NCI-H1436 (cell line): ENCODE data around the gene PMEPA1.

Source experiments
- DNase-seq: peaks from one replicate; lab custom pipeline; 2025; lab: John Stamatoyannopoulos, UW

Gene PMEPA1, protein sequence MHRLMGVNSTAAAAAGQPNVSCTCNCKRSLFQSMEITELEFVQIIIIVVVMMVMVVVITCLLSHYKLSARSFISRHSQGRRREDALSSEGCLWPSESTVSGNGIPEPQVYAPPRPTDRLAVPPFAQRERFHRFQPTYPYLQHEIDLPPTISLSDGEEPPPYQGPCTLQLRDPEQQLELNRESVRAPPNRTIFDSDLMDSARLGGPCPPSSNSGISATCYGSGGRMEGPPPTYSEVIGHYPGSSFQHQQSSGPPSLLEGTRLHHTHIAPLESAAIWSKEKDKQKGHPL

DNA sequence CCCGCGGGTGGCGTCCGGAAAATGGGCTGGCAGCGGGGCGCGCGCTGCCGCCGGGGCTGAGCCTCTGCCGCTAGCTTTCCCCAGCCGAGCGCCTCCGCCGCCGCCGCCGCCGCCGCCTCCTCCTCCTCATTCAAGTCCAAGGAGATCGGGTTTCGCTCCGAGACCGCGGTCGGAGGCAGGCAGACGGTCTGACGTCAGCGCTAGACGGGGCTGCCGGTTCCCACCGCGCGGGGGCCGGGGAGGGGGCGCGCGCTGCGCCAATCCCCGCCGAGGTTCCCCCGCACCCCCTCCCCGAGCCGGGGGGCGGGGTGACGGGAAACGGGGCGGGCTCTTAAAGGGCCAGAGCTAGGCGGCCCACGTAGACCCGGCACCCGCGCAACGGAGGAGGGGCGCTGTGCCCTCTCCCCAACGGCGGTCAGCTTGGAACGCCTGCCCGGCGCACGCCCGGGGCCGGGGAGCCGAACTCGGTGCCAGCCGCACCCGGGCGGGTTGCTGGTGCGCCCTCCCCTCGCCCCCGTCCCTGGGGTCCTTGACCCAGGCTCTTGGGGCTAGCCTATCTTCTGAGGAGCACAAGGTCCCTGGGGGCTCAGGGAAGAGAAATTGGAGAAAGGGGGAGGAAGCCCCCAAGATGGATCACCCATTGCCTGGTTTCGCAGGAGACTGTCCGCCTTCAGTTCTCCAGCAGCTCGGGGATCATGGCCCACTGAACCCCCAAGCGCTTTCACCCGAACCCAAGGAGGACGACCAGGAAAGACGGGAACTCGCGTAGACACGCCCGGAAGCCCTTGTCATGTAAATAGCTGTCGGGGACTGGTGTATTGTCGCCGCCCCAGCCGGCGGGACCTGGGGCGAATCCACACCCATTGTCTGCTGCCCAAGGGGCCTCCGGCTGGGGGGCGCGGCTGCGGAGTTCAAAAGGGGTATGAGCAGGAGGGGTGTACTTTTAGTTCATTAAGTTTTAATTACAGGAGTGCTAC, at the start of gene PMEPA1:
Gene PMEPA1 (minus strand): TSS at position 193 of the 977 bp plus-strand sequence. CDS start 433 bp downstream, outside the sequence.
- DNase-seq: peak; percentile 94

DNA sequence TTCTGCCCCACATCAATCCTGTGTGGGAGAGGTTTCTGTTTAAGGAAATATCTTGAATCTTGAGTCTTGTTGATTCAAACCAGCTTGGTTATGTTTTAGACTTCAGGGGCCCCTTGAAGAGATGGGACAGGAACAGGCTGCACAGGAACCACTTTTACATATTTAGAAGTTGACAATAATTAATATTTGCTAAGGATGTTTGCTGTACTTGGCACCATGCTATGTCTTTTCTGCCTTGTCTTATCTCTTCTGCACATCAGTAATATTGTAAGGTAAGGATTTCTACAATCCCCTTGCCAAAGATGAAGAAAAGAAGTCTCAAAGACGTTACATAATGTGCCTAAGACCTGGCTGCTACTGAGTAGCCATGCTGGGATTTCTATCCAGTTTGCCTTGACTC, 48.0 kb upstream of the PMEPA1 start:
- DNase-seq: no peak

DNA sequence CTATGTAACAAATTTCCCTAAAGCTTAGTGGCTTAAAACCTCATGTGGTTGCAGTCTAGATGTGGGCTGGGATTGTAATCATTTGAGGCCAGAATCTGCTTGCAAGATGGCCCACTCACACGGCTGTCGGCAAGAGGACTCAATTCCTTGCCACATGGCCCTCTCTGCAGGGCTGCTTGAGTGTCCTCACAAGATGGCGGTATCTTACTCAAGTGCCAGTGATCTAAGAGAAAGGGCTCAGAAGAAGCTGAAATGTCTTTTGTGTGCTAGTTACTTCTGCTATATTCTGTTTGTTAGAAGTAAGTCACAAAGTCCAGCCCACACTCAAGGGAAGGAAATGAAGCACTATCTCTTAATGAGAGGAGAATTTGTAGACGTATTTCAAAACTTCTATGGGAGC, 47.1 kb upstream of the PMEPA1 start:
- no peak for DNase-seq

DNA sequence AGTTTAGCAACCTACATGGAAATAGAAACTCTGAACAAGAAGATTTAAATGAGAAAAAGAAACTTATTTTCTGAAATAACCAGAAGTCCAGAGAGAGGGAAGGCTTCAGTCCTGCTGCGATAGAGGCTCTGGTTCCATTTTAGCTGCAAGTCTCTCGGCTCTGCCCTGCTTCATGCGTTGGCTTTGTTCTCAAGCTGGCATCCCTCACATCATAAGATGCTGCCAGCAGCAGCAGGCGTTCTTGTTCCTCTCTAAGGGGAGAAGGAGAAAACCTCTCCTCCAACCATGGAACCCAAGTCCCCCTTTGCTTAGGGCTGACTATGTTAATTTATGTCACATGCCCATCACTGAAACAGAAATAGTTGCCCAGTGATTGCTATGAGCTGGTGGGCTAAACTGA, 46.4 kb upstream of the PMEPA1 start:
- DNase-seq: no peak

DNA sequence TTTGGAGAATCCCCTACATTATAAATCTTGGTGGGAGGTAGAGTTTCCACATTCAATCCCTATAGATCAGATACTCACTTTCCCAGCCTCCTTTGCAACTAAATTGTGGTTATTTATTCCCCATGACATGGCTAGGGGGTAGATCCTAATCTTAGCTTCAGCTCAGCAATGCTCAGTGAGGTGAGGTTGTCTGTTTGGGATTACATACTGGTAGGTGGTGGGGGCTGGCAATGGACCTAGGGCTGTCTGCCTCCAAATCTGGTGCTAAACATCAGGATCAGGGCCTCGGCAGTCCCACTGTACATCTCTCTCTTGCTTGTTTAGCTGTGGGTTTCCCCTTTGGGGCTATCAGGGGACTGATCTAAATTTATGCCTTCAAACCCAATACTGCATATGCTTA, 45.8 kb upstream of the PMEPA1 start:
- DNase-seq: no peak

DNA sequence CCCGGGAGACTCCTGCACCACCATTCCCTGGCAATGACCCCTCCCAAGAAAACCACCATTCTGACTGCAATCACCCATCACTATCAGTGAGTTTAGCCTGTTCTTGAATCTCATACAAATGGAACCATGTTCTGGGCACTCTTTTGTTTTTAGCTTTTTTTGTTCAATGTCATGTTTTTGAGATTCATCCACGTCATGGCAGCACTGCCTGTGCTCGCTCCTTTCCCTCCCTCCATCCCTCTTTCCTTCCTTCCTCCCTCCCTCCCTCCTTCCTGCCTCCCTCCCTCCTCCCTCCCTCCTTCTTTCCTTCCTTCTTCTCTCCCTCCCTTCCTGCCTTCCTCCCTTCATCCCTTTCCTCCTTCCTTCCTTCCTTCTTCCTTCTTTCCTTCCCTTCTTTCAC, 44.4 kb upstream of the PMEPA1 start:
- DNase-seq: no peak

DNA sequence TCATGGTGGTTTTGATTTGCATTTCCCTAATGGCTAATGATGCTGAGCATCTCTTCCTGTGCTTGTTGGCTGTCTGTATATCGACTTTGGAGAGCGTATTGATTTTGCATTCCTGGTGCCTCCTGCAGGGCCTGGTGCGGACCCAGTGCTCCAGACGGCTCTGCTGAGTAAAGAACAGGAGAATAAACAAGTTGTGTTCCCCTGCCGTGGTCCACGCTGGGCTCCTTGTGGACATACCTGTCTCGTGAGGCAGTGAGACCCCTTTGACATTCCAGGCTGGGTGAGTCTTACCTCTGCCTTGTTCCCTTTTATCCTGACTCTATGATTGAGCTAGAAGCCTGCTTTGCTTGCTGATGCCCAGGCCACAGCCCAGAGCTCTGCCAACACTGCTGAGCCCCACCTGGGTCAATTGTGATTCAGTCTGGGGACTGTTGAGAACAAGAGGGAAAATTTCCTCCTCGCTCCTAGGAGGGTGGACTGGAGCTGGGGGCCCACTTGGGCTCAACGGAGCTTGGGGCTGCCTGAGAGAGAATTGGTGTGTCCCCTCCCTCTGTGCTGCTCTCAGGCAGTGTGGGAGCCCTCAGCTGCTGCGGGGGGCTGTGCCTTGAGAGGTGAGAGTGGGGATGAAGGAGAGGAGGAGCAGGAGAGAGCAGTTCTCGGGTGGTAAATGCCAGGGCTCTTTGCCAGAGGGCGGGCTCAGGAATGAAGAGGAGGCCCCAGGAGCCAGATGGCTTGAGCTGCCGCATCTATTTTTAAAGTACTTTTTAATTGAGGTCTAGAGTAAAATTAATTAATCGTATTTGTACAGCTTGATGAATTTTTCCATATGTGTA, 43.7 kb upstream of the PMEPA1 start:
- no peak for DNase-seq

DNA sequence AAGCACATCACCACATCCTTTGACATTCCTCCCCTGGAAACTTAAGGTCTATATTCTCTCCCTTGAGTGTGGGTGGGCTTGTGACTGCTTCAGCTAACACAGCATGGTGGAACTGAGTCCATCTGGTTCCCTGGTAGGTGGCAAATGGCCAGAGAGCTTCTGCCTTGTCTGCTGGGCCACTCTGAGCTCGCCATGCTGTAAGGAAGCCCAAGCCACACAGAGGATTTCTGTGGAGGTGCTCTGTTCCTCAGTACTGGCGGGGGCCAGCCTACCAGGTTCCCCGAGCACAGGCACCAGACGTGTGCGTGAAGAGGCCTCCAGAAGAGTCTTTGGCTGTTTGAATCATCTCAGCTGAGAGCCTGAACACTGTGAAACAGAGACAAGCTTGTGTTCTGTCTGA, 41.6 kb upstream of the PMEPA1 start:
- no peak for DNase-seq

DNA sequence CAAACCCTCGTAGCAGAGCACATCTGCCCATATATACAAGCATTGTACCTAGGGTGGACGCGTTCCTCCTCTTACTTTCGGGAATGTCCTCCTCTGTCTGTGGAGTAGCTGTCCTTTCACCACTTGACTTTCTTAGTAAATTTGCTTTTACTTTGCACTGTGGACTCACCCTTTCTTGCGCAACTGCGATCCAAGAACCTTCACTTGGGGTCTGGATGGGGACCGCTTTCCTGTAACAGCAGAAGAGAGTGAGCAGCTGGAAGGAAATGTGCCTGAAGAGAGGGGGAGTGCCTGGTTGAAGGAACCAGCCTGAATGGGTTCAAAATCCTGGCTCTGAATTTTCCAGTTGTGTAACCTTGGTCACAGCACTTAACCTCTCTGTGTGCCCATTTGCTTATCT, 40.1 kb upstream of the PMEPA1 start:
- DNase-seq: no peak

DNA sequence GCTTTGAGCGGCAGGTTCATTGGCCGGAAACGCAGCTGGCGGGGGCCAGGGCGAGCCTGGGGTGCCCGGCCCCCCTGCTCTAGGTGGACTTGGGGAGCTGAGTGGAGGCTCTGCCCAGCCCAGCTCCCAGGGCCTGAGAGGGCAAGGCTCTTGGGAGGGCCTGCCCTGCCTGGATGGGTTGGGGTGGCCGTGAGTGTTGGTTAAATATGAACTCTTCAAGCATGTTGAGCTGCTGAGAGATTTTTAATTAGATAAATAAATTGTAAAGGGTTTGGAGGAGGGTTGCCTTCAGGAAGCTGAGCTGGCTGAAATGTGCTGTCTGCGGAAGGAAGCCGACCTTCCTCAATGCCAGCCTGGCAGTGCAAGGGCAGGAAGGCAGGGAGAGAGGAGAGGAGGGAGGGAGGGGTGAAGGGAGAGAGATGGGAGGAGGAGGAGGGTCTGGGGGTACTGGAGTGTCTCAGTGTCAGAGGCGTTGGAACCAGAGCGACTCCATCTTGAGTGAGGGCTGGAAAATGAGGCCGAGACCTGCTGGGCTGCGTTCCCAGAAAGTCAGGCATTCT, 39.4 kb upstream of the PMEPA1 start:
- DNase-seq: no peak

DNA sequence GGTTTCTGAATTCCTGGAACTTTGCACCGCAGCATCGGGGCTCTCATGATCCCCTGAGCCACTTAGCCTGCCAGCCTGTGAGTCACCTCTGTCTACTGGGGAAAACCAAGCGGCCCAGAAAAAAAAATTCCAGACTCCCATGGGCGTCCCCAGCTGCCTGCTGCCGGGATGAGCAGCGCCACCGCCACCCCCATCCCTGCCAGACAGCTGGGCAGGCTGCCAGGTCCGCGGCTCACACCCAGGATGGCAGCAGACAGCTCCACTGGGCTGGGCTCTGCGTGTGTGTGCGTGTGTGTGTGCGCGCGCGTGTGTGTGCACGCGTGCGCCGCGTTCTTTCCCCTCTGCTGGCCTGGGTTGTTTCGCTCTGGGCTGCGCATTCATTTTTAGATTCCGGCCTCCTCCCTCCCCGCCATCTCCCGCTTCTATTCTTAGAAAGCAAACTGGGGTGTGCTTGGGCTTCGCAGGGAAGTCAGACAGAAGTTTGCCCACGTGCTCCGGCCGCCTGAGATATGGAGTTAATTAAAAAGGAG, 38.9 kb upstream of the PMEPA1 start:
- DNase-seq: peak; percentile 9

DNA sequence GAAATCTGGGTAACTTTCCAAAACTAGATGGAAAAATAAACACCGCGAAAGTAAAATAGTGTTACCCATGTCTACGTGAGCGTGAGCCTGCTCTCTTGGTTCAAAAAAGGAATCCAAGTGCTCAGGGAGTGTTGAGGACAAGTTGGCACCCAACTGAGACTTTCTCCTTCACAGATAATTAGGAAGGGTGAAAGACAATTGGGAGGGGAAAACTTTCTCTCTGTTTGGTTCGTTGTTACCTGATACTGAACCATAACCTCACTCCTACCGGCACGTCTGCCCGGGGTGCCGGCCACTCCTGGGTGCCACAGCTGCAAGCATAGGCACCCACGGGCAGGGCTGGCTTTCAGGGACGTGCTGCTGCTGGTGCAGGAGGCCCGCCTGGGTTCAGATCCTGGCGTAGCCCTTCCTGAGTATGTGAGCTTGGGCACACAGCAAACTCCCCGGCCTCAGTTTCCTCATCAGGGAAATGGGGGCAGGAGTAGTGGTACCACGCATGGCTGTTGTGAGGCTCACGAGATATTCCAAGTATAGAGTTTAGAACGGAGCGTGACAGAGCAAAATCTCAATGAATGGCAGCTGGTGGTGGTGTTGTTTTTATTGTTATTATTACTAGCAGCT, 38.2 kb upstream of the PMEPA1 start:
- DNase-seq: no peak

DNA sequence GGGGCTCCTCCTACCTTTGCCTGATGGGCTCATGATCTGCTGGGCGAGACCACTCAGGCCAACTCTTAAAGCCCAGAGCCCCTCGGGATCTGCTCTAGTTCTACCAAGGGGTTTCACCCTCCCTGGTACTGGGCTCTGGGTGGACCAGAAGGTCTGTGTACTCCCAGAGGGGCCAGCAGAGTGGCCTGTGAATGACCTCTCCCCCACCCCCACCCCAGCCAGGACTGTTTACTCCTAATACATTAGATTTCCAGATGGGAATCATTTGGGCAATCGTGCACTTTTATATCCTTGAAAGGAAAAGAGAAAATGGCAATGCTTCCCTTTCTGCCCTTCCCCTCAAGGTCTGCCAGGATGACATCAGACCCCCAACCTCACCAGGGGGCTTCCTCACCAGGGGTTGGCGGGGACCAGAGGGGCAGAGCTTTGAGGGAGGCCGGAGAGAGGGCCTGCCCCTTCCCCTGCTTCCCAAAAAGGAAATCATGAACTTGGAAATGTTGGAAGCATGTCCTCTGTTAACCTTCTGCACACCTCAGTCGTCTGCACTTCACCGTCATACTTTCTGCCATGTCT, 37.1 kb upstream of the PMEPA1 start:
- DNase-seq: no peak

DNA sequence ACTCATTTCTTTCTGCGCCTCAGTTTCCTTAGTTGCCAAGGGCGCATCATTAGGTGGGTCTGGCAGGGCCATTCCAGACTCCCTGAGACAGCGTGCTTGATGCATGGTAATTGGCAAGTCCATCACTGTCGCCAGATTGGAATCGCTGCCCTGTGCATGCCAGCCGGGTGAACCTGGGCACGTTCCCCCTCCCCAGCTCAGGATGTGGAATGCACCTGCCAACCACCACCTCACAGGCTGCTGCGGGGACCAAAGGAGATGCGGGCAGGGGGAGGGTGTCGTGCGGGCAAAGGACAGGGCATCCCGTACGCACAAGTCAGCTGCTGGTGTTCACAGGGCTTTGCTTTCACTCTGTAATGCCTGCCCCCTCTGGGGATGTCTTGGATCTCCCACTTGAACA, 36.4 kb upstream of the PMEPA1 start:
- no peak for DNase-seq

DNA sequence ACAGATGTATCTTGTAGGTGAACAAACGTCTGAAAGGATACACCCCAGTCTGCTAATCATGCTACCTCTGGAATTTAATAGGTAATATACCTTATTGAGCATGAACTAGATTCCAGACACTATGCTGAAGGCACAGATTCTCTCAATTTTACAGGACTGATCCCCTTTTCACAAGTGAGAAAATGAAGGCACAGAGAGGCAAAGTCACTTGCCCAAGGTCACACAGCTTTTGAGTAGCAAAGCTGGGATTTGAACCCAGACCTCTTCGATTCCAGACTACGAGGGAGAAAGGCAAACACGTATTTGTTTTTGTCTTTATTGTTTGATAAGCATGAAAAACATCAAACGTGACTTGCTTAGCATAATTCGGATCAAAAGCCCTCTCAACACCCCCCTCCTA, 34.4 kb upstream of the PMEPA1 start:
- DNase-seq: no peak

DNA sequence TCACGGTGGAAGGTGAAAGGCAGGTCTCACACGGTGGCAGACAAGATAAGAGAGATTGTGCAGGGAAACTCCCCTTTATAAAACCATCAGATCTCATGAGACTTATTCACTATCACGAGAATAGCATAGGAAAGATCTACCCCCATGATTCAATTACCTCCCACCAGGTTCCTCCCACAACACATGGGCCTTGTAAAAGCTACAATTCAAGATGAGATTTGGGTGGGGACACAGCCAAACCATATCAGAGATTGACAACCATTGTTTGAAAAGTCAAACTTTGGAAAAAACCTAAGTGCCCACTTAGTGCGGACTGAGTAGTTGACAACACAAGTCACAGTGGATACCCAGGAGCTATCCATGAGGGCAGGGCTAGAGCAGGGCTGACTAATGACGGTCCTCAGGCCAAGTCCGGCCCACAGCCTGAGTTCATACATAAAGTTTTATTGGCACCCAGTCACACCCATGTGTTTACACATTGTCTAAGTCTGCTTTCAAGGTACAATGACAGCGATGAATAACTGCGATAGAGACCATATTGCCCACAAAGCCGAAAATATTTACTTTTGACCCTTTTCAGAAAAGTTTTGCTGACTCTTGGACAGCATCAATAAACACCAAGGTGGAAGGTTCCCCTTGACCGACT, 33.8 kb upstream of the PMEPA1 start:
- no peak for DNase-seq

DNA sequence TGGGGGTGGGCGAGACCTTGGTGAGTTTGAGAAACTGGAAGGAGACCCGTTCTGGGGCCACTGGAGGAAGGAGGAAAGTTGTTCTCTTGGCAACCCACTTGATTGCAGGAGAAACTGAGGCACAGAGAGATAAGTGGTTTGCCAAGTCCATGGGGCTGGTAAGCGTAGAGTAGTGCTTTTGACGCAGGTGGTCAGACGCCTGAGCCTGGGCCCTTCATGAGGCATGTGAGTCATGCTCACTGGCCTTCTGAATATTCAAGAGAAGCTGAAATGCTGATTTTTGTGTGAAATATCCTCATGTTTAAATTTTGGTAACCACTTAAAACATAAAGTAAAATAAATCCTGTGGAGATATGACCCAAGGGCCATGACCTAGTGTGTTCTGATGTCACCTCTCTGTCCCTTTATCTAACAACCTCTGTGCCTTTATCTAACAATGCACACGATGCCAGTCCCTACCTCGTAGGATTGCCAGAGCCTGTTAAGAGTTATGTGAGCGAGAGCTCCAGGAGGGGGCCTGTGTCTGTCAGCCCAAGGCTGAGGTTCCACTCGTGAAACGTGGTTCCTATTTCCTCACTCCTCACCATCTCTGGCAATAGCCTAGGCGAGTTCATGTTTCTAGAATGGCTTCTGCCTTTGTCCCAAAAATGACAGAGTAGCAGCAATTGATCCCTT, 32.8 kb upstream of the PMEPA1 start:
- DNase-seq: no peak

DNA sequence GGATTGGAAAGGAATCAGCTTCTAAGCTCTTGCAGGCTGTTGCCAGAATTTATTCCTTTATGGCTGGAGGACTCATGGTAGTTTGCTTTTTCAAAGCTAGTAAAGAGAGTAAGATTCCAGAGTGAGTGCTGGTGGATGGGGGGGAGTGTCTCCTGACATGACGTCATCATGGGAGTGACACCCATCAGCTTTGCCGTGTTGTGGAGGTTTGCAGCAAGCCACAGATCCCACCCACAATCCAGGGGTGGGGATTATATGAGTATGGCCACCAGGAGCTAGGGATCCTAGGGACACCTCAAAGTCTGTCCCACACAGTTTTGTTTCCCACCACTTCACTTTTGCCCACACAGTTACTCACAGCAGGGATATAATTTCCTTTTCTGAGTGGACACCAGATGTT, 28.7 kb upstream of the PMEPA1 start:
- no peak for DNase-seq

DNA sequence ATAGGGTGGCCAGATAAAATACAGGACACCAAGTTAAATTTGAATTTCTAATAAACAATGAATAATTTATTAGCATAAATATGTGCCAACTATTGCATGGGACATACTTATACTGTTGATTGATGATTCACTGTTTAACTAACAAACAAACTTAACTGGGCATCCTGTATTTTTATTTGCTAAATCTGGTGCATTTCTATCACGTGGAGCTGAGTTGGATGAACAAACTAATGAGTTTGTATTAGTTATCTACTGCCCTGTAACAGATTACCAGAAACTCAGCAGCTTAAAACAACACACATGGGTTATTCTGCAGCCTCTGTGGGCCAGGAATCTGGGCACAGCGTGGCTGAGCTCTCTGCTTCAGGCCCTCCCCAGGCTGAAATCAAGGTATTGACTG, 28.2 kb upstream of the PMEPA1 start:
- DNase-seq: no peak

DNA sequence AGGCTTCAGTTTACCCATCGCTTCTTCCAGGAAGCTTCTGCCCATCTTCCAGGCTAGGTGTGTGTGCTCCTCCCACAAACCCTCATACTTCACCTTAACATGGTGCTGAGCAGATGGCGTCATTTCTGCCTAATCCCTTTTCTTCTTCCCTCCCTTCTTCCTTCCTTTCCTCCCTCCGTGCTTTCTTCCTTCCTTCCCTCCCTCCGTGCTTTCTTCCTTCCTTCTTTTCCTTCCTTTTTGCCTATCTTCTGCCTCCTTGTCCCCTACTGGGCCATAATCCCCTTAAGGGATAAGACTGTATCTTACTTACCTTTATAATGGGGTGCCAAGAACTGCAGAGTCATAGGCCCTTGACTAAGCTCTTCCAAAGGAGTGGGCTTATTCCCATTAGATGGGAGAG, 27.5 kb upstream of the PMEPA1 start:
- no peak for DNase-seq
